GM18498 (cell line): ENCODE data around the gene STK11IP.

Experiments used
- ATAC-seq: cut with Tn5 transposase; IDR thresholded peaks from one replicate; pipeline ENCODE4 v1.9.1; 2021; ENCODE audit warnings: mild to moderate bottlenecking, moderate library complexity; ENCODE audit not compliant: unreplicated experiment

Gene STK11IP

GRCh38 chr2:219562049-219563020 lies 35.3 kb upstream of the STK11IP start:
- no peak for ATAC-seq

GRCh38 chr2:219563271-219563928 lies 34.3 kb upstream of the STK11IP start:
- ATAC-seq: no peak

- ATAC-seq: no peak
Observed at GRCh38 chr2:219565130-219566080, 32.3 kb upstream of the STK11IP start.

GRCh38 chr2:219566640-219567039 lies 31.0 kb upstream of the STK11IP start:
- ATAC-seq: no peak

GRCh38 chr2:219567131-219567530 lies 30.5 kb upstream of the STK11IP start:
- no peak for ATAC-seq

- ATAC-seq: no peak
Observed at GRCh38 chr2:219567791-219568361, 29.8 kb upstream of the STK11IP start.

GRCh38 chr2:219569041-219569440 lies 28.6 kb upstream of the STK11IP start:
- no peak for ATAC-seq

- no peak for ATAC-seq
Observed at GRCh38 chr2:219569635-219570034, 28.0 kb upstream of the STK11IP start.

GRCh38 chr2:219570194-219570923 lies 27.3 kb upstream of the STK11IP start:
- no peak for ATAC-seq

- ATAC-seq: no peak
Observed at GRCh38 chr2:219570924-219571310, 26.7 kb upstream of the STK11IP start.

- ATAC-seq: no peak
Observed at GRCh38 chr2:219571311-219572236, 26.1 kb upstream of the STK11IP start, which contains the start of gene OBSL1. TSS of gene OBSL1 (minus strand) at chr2:219571539. CDS start at chr2:219571232, 307 bp downstream.

GRCh38 chr2:219572237-219573001 lies 25.2 kb upstream of the STK11IP start, which contains the start of gene INHA:
TSS of gene INHA (plus strand) at chr2:219572310. CDS start at chr2:219572375, 65 bp downstream.
- no peak for ATAC-seq

GRCh38 chr2:219573166-219573565 lies 24.5 kb upstream of the STK11IP start:
- no peak for ATAC-seq

- ATAC-seq: no peak
Observed at GRCh38 chr2:219574484-219575311, 23.0 kb upstream of the STK11IP start.

GRCh38 chr2:219575566-219576504 lies 21.8 kb upstream of the STK11IP start:
- no peak for ATAC-seq
